NCI-H82 (cell line): Measurements from ENCODE around the gene TBX6.
A peak's percentile ranks its signal among the peaks of the same experiment; 100 is the strongest.

ENCODE experiments used
- DNase-seq: peaks from one replicate; lab custom pipeline; 2025; lab: John Stamatoyannopoulos, UW

Gene TBX6

GRCh38 chr16:30086291-30087140 is 5.2 kb downstream of the TBX6 start:
- DNase-seq = no peak

GRCh38 chr16:30085820-30086219 is 5.9 kb downstream of the TBX6 start:
- no peak for DNase-seq

GRCh38 chr16:30085247-30085646 is 6.5 kb downstream of the TBX6 start:
- DNase-seq = no peak

GRCh38 chr16:30084816-30085159 is 6.9 kb downstream of the TBX6 start:
- no peak for DNase-seq

GRCh38 chr16:30084096-30084815 is 7.5 kb downstream of the TBX6 start:
- no peak for DNase-seq

- no peak for DNase-seq
Observed at GRCh38 chr16:30083216-30084055, 8.3 kb downstream of the TBX6 start.

GRCh38 chr16:30082545-30083090 is 9.1 kb downstream of the TBX6 start:
- no peak for DNase-seq

GRCh38 chr16:30079480-30079879 is 12.2 kb downstream of the TBX6 start:
- DNase-seq = no peak

GRCh38 chr16:30078744-30079143 is 13.0 kb downstream of the TBX6 start:
- DNase-seq = no peak

- DNase-seq = no peak
Observed at GRCh38 chr16:30077656-30078055, 14.1 kb downstream of the TBX6 start.

GRCh38 chr16:30076276-30076791 is 15.4 kb downstream of the TBX6 start:
- DNase-seq = no peak

GRCh38 chr16:30075503-30076275 is 16.0 kb downstream of the TBX6 start, which contains the start of gene PPP4C:
TSS of gene PPP4C (plus strand) at chr16:30075994. CDS start at chr16:30076378, 384 bp downstream.
- DNase-seq = peak; percentile 92

- no peak for DNase-seq
Observed at GRCh38 chr16:30070490-30070889, 21.2 kb downstream of the TBX6 start.

GRCh38 chr16:30069611-30070462 is 21.9 kb downstream of the TBX6 start:
- no peak for DNase-seq

GRCh38 chr16:30068750-30069610 is 22.7 kb downstream of the TBX6 start:
- DNase-seq = peak; percentile 25

GRCh38 chr16:30068333-30068732 is 23.4 kb downstream of the TBX6 start:
- no peak for DNase-seq

- DNase-seq = no peak
Observed at GRCh38 chr16:30067584-30067916, 24.2 kb downstream of the TBX6 start.

- DNase-seq = no peak
Observed at GRCh38 chr16:30066761-30067583, 24.8 kb downstream of the TBX6 start.
